Stimulated activated CD4-positive, alpha-beta T cell treated with anti-CD3 and anti-CD28 coated beads, TNF-alpha, amount 100 ng/mL, for 4 hours (primary cell): ENCODE measurements around the gene FBXW8.

ENCODE experiments used
- DNase-seq, 3 experiments: peaks; one replicate each; pipeline ENCODE4 v3.0.0-alpha.2; 2020; ENCODE audit warnings: low read depth in 3 of 3

The FBXW8 gene

GRCh38 chr12:117076410-117077372 lies 165.9 kb downstream of the FBXW8 start:
- no peak for DNase-seq

- no peak for DNase-seq
Observed at GRCh38 chr12:117079487-117079886, 168.7 kb downstream of the FBXW8 start.

- DNase-seq, result no peak
Observed at GRCh38 chr12:117080661-117081144, 170.0 kb downstream of the FBXW8 start.
